HG02610 (cell line): Measurements from ENCODE around the gene HCFC1R1.

Experiments
- ATAC-seq: cut with Tn5 transposase; IDR thresholded peaks from one replicate; pipeline ENCODE4 v1.9.1; 2021; ENCODE audit warnings: mild to moderate bottlenecking, moderate library complexity; ENCODE audit not compliant: unreplicated experiment

HCFC1R1 gene

GRCh38 chr16:3020604-3021448 is 2.9 kb downstream of the HCFC1R1 start:
- no peak for ATAC-seq

GRCh38 chr16:3020247-3020603 is 3.5 kb downstream of the HCFC1R1 start, which contains the start of gene TNFRSF12A:
Gene TNFRSF12A, plus strand, starts transcription at chr16:3020368. Its CDS starts 30 bp downstream, at chr16:3020398.
- ATAC-seq, result no peak

GRCh38 chr16:3019594-3020246 is 4.0 kb downstream of the HCFC1R1 start:
- no peak for ATAC-seq

- no peak for ATAC-seq
Measured at GRCh38 chr16:3017794-3018506, 5.8 kb downstream of the HCFC1R1 start, which contains the start of gene CLDN6. Gene CLDN6, minus strand, starts transcription at chr16:3018183. Its CDS starts 2,162 bp downstream, at chr16:3016021.

- no peak for ATAC-seq
Measured at GRCh38 chr16:3017344-3017743, 6.4 kb downstream of the HCFC1R1 start.

GRCh38 chr16:3015865-3016521 is 7.7 kb downstream of the HCFC1R1 start:
- no peak for ATAC-seq

- no peak for ATAC-seq
Measured at GRCh38 chr16:3014971-3015370, 8.8 kb downstream of the HCFC1R1 start.

GRCh38 chr16:3013998-3014690 is 9.6 kb downstream of the HCFC1R1 start:
- no peak for ATAC-seq

GRCh38 chr16:3013491-3013951 is 10.2 kb downstream of the HCFC1R1 start:
- no peak for ATAC-seq

GRCh38 chr16:3012828-3013420 is 10.8 kb downstream of the HCFC1R1 start, which contains the start of gene CLDN9:
Gene CLDN9, plus strand, starts transcription at chr16:3012923. Its CDS starts 440 bp downstream, at chr16:3013363.
- ATAC-seq, result no peak

GRCh38 chr16:3012246-3012645 is 11.5 kb downstream of the HCFC1R1 start:
- ATAC-seq, result no peak

GRCh38 chr16:3010510-3010909 is 13.2 kb downstream of the HCFC1R1 start:
- no peak for ATAC-seq

- ATAC-seq, result no peak
Measured at GRCh38 chr16:3009568-3010390, 14.0 kb downstream of the HCFC1R1 start.

- no peak for ATAC-seq
Measured at GRCh38 chr16:3008690-3009037, 15.1 kb downstream of the HCFC1R1 start.

GRCh38 chr16:3007957-3008689 is 15.6 kb downstream of the HCFC1R1 start:
- ATAC-seq, result no peak

GRCh38 chr16:3007059-3007956 is 16.4 kb downstream of the HCFC1R1 start:
- ATAC-seq, result no peak

GRCh38 chr16:3004781-3005284 is 18.9 kb downstream of the HCFC1R1 start:
- no peak for ATAC-seq
